OCI-LY3 (cell line): ENCODE data around the gene SMC1B.

ENCODE experiments used
- EZH2phosphoT487 ChIP-seq: fragments of 200-600 bp; shearing (Covaris generic); IDR thresholded peaks from 2 replicates; pipeline ENCODE4 v1.6.1; 2018; ENCODE audit warnings: antibody characterized with exemption, mixed run types, low read depth
- TF ChIP-seq, protein P1 (sequence below): fragments of 200-600, 300-600 bp; sonication (generic); IDR thresholded peaks from 2 replicates; pipeline ENCODE4 v1.5.1; 2014; ENCODE audit warnings: antibody characterized with exemption, low read length, low read depth

DNA sequence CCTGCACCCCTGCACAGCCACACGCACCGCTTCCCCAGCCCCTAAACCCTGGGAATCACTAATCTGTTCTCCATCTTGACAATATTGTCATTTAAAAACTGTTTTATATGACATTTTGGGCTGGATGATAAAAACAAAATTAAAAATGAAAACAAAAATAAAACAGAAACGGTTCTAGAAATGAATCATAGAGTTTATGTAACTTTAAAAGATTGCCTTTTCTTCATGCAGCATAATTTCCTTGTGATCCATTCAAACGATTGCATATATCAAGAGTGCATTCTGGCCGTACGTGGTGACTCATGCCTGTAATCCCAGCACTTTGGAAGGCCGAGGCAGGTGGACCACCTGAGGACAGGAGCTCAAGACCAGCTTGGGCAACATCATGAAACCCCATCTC is 110.2 kb downstream of the SMC1B start:
- TF ChIP-seq, protein P1, sequence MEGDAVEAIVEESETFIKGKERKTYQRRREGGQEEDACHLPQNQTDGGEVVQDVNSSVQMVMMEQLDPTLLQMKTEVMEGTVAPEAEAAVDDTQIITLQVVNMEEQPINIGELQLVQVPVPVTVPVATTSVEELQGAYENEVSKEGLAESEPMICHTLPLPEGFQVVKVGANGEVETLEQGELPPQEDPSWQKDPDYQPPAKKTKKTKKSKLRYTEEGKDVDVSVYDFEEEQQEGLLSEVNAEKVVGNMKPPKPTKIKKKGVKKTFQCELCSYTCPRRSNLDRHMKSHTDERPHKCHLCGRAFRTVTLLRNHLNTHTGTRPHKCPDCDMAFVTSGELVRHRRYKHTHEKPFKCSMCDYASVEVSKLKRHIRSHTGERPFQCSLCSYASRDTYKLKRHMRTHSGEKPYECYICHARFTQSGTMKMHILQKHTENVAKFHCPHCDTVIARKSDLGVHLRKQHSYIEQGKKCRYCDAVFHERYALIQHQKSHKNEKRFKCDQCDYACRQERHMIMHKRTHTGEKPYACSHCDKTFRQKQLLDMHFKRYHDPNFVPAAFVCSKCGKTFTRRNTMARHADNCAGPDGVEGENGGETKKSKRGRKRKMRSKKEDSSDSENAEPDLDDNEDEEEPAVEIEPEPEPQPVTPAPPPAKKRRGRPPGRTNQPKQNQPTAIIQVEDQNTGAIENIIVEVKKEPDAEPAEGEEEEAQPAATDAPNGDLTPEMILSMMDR, result no peak
- no peak for TF ChIP-seq EZH2phosphoT487
